SK-N-SH (cell line): Measurements from ENCODE around the gene TAS1R1. TPM values are rescaled to one million over a fixed set of nuclear protein-coding genes. Genes with fewer than 3 reads are reported as not detected.

Source experiments
- CTCF ChIA-PET: fragments of 300-600, 350-600 bp; formaldehyde crosslinking; extraction: SDS; loops from one replicate; lab custom pipeline; 2021; lab: Yijun Ruan, JAX
- POLR2A ChIA-PET: fragments of 350-600 bp; sonication (Branson Sonifier 250); formaldehyde crosslinking; extraction: SDS; loops from one replicate; lab custom pipeline; 2020; ENCODE audit warnings: antibody characterized with exemption, inconsistent platforms; lab: Yijun Ruan, JAX
- DNase-seq: peaks from one replicate; pipeline ENCODE4 v3.0.0; 2012
- H2AFZ ChIP-seq: fragments of 200-600 bp; sonication (generic); 2 replicates; pipeline ENCODE4 v1.8.1; 2016; ENCODE audit warnings: antibody characterized with exemption, mild to moderate bottlenecking, low read depth
- H3F3A ChIP-seq: fragments of 200-600 bp; sonication (generic); replicated peaks from 2 replicates; pipeline ENCODE3; 2016; ENCODE audit warnings: antibody characterized with exemption, mild to moderate bottlenecking; ENCODE audit not compliant: insufficient read depth
- H3K27ac ChIP-seq, 2 experiments: fragments of 200-500 bp in 1 of 2; fragments of 200-600 bp in 1 of 2; sonication (Bioruptor generic) in 1 of 2; sonication (generic), shearing (Covaris generic) in 1 of 2; 2 replicates each; pipeline versions ENCODE4 v1.5.1 to v1.6.1; 2014 to 2016; ENCODE audit warnings: low read depth in 2 of 2, inconsistent platforms in 1 of 2, low read length in 1 of 2, mild to moderate bottlenecking in 1 of 2, mixed read lengths in 1 of 2
- H3K27me3 ChIP-seq: fragments of 200-600 bp; sonication (generic), shearing (Covaris generic); 2 replicates; pipeline ENCODE4 v1.6.1; 2016; ENCODE audit warnings: mixed run types; ENCODE audit not compliant: insufficient read depth
- H3K36me3 ChIP-seq, 2 experiments: fragments of 200-500 bp in 1 of 2; fragments of 200-600 bp in 1 of 2; sonication (Bioruptor generic) in 1 of 2; sonication (generic) in 1 of 2; replicated peaks in 1 of 2; 2 replicates each; pipeline versions ENCODE3 to v1.5.1; 2014 to 2016; ENCODE audit warnings: low read length in 1 of 2, mild to moderate bottlenecking in 1 of 2; ENCODE audit not compliant: insufficient read depth in 2 of 2, control insufficient read depth in 1 of 2
- H3K4me1 ChIP-seq, 2 experiments: fragments of 200-500 bp in 1 of 2; fragments of 200-600 bp in 1 of 2; sonication (Bioruptor generic) in 1 of 2; sonication (generic), shearing (Covaris generic) in 1 of 2; 2 replicates each; pipeline versions ENCODE4 v1.5.1 to v1.6.1; 2014 to 2016; ENCODE audit warnings: low read depth in 1 of 2, low read length in 1 of 2, mixed run types in 1 of 2; ENCODE audit not compliant: insufficient read depth in 2 of 2, control insufficient read depth in 1 of 2
- H3K4me2 ChIP-seq: fragments of 200-600 bp; sonication (generic), shearing (Covaris generic); 2 replicates; pipeline ENCODE4 v1.6.1; 2017; ENCODE audit warnings: mixed run types
- H3K4me3 ChIP-seq, 2 experiments: fragments of 200-500 bp in 1 of 2; fragments of 200-600 bp in 1 of 2; sonication (Bioruptor generic) in 1 of 2; sonication (generic), shearing (Covaris generic) in 1 of 2; 2 replicates each; pipeline versions ENCODE4 v1.5.1 to v1.8.1; 2014 to 2016; ENCODE audit warnings: low read depth in 2 of 2, inconsistent platforms in 1 of 2, low read length in 1 of 2, mild to moderate bottlenecking in 1 of 2, mixed read lengths in 1 of 2, moderate library complexity in 1 of 2
- H3K79me2 ChIP-seq: fragments of 200-600 bp; sonication (generic); 2 replicates; pipeline ENCODE4 v1.8.1; 2017; ENCODE audit warnings: mild to moderate bottlenecking; ENCODE audit not compliant: insufficient read depth
- H3K9ac ChIP-seq: fragments of 200-600 bp; sonication (generic); 2 replicates; pipeline ENCODE4 v1.6.1; 2017; ENCODE audit warnings: mixed run types
- H3K9me2 ChIP-seq: fragments of 200-600 bp; sonication (generic); 2 replicates; pipeline ENCODE4 v1.6.1; 2017; ENCODE audit warnings: mixed run types
- H3K9me3 ChIP-seq: fragments of 200-600 bp; sonication (generic); 2 replicates; pipeline ENCODE4 v1.6.1; 2017; ENCODE audit warnings: mixed run types, mild to moderate bottlenecking, moderate library complexity
- H4K20me1 ChIP-seq: fragments of 200-600 bp; sonication (generic); 2 replicates; pipeline ENCODE4 v1.6.1; 2017; ENCODE audit warnings: mild to moderate bottlenecking, mixed run types; ENCODE audit not compliant: insufficient read depth
- GABPA ChIP-seq: IDR thresholded peaks from 2 replicates; pipeline ENCODE4 v1.4.0; 2012; ENCODE audit warnings: low read depth, mild to moderate bottlenecking
- MEF2A ChIP-seq: IDR thresholded peaks from 2 replicates; pipeline ENCODE4 v1.4.0; 2012; ENCODE audit warnings: low read depth, borderline replicate concordance
- NFIC ChIP-seq: IDR thresholded peaks from 2 replicates; pipeline ENCODE4 v1.4.0; 2012; ENCODE audit warnings: borderline replicate concordance
- RCOR1 ChIP-seq: fragments of 150-350 bp; IDR thresholded peaks from 2 replicates; pipeline ENCODE4 v1.6.1; 2017; ENCODE audit warnings: antibody characterized with exemption, low read length
- RXRA ChIP-seq: IDR thresholded peaks from 2 replicates; pipeline ENCODE4 v1.4.0; 2012; ENCODE audit warnings: low read depth, mild to moderate bottlenecking, borderline replicate concordance
- SMC3 ChIP-seq: IDR thresholded peaks from 2 replicates; pipeline ENCODE4 v1.6.1; 2012; ENCODE audit warnings: low read depth, low read length, improper control_type of control experiment
- TAF1 ChIP-seq: IDR thresholded peaks from 2 replicates; pipeline ENCODE4 v1.6.1; 2012; ENCODE audit warnings: low read depth, mild to moderate bottlenecking, low read length, moderate library complexity, borderline replicate concordance
- TEAD4 ChIP-seq: IDR thresholded peaks from 2 replicates; pipeline ENCODE4 v1.4.0; 2012; ENCODE audit warnings: mild to moderate bottlenecking, borderline replicate concordance; ENCODE audit not compliant: insufficient read depth
- YY1 ChIP-seq: IDR thresholded peaks from 2 replicates; pipeline ENCODE4 v1.4.0; 2012; ENCODE audit warnings: low read depth, mild to moderate bottlenecking
- WGBS: methylation state at CpG from one replicate; pipeline ENCODE4 v1.1.6; 2017; ENCODE audit warnings: low lambda C conversion rate; 5-methylcytosine and 5-hydroxymethylcytosine counted together
- polyA plus RNA-seq, 3 experiments: library from polyadenylated mRNA; depleted of rRNA; stranded (reverse); fragments of >200 nt; gene quantifications; 2 replicates each; pipeline ENCODE4 v1.2.3, GENCODE V29; 2012
- TF ChIP-seq, protein P1 (sequence below): IDR thresholded peaks from 2 replicates; pipeline ENCODE4 v1.4.0; 2012; ENCODE audit warnings: low read depth, borderline replicate concordance
- TF ChIP-seq, protein P2 (sequence below): IDR thresholded peaks from 2 replicates; pipeline ENCODE4 v1.4.0; 2012; ENCODE audit warnings: low read depth, borderline replicate concordance
- TF ChIP-seq, protein P3 (sequence below): IDR thresholded peaks from 2 replicates; pipeline ENCODE4; 2012
- TF ChIP-seq, protein P4 (sequence below): fragments of 150-350 bp; IDR thresholded peaks from 2 replicates; pipeline ENCODE4 v1.6.1; 2016; ENCODE audit warnings: mild to moderate bottlenecking, low read depth, low read length

Gene TAS1R1
- polyA plus RNA-seq, 1 of the 3 experiments (the other 2 are of a cell fraction) = not detected

DNA sequence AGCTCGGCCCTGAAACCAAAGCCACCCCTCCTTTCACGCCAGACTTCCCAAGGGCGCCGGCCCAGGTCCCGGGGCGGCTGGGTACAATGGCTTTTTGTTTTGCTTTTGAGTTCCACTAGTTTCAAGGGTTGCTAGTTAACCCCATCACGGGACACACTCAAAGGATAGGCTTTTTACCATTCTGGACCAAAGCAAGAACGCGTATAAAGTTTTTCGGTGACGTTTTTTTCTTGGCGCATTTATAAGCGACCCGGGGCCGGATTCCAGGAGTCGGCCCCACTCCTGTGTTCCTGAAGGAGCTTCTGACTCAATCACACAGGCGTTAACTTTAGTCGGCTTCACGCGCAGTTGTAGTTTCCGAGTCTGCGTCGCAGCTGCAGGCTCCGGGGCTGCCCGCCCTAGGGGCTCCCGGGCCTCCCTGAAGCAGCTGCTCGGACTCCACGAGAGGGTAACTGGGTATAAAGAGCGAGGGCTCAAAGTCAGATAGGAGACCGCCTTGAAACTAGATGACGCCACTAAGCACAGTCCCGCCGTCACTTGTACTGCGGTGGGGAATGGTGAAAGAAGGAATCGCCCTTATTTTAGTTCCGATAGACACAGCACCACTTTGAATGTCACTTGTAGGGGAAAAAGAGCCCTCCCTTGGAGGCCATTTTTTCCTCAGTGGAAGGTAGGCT, 48.3 kb downstream of the TAS1R1 start:
- Histone ChIP-seq H3K4me3 (peak overlapping the region; percentile 73 to 76), H3K27ac (peak overlapping the region; percentile 29 to 65; a peak in 3 of 4 replicates), H3F3A (peaks cover 14% of the 10 kb centered on the region), H3K4me1 (peaks cover 10 to 26% of the 10 kb centered on the region in 2 experiments; a peak in 2 of 4 replicates), H2AFZ (peak overlapping the region; percentile 86), H3K9me2 (no peaks in the 10 kb centered on the region), H3K4me2 (peak overlapping the region; percentile 81), H3K79me2 (peaks cover 37% of the 10 kb centered on the region), H3K9me3 (no peaks in the 10 kb centered on the region), H3K36me3 (peaks cover 0 to 5% of the 10 kb centered on the region in 2 experiments), H4K20me1 (peaks cover 9% of the 10 kb centered on the region; the same call in 1 of the 2 replicates), H3K27me3 (no peaks in the 10 kb centered on the region), H3K9ac (peak overlapping the region; percentile 65; the same call in 1 of the 2 replicates)
- 78% methylated on average over 29 of the region's 36 CpGs for WGBS
- TF ChIP-seq TAF1 (no peak), SMC3 (no peak), NFIC (no peak)
- TF ChIP-seq, protein P1, sequence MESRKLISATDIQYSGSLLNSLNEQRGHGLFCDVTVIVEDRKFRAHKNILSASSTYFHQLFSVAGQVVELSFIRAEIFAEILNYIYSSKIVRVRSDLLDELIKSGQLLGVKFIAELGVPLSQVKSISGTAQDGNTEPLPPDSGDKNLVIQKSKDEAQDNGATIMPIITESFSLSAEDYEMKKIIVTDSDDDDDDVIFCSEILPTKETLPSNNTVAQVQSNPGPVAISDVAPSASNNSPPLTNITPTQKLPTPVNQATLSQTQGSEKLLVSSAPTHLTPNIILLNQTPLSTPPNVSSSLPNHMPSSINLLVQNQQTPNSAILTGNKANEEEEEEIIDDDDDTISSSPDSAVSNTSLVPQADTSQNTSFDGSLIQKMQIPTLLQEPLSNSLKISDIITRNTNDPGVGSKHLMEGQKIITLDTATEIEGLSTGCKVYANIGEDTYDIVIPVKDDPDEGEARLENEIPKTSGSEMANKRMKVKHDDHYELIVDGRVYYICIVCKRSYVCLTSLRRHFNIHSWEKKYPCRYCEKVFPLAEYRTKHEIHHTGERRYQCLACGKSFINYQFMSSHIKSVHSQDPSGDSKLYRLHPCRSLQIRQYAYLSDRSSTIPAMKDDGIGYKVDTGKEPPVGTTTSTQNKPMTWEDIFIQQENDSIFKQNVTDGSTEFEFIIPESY = no peak
- TF ChIP-seq, protein P2, sequence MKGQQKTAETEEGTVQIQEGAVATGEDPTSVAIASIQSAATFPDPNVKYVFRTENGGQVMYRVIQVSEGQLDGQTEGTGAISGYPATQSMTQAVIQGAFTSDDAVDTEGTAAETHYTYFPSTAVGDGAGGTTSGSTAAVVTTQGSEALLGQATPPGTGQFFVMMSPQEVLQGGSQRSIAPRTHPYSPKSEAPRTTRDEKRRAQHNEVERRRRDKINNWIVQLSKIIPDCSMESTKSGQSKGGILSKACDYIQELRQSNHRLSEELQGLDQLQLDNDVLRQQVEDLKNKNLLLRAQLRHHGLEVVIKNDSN = no peak
- ChIA-PET POLR2A (interaction anchor here (0.6 kb wide), 1 partner anchor 9 kb away, joined by 3 read pairs; no protein-coding TSS in a partner anchor), CTCF (interaction anchor here (0.9 to 4.0 kb wide), 9 partner anchors 10 to 128 kb away, joined by 3 to 19 read pairs (median 3); partner anchors contain the start of genes NOL9, PHF13 and TAS1R1)
- DNase-seq = no peak

DNA sequence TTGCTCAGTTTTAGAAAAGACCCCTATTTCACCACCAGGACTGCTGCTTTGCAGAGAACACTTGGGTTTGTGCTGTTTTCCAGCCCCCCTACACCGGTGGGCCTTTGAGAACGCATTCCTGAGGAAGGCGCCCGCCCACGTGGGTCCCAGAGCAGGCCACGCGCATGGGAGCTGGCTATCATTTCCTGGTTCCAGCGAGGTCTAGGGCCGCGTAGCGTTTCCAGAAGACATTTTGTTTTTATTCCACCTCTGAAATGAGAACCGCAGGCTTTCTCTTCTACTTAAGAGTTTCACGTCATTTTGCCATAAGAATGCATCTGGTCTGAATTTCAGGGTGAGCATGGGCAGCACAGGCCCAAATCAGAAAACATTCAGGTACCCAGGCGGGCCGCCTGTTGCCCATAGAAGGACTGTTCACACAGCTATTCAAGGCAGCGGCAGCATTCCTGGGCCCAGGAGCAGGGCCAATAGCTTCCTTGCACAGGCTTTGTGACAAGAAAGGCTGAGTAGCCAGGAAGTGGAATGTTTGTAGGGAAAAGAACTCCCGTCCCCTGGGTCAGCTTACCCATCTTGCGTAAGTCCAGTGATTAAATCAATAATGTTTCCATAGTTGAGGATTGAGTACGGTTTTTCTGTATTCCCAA, 48.9 kb downstream of the TAS1R1 start:
- Histone ChIP-seq H3K9me2 (no peaks in the 10 kb centered on the region), H3K9ac (no peak overlapping the region), H3K9me3 (no peaks in the 10 kb centered on the region), H2AFZ (no peak overlapping the region), H4K20me1 (peaks cover 9% of the 10 kb centered on the region; the same call in 1 of the 2 replicates), H3K27me3 (no peaks in the 10 kb centered on the region), H3K79me2 (peaks cover 30% of the 10 kb centered on the region), H3K36me3 (peaks cover 0 to 4% of the 10 kb centered on the region in 2 experiments), H3K4me2 (no peak overlapping the region), H3K4me1 (peaks cover 10 to 26% of the 10 kb centered on the region in 2 experiments; a peak in 2 of 4 replicates), H3K4me3 (no peak overlapping the region), H3K27ac (no peak overlapping the region), H3F3A (peaks cover 14% of the 10 kb centered on the region)
- ChIA-PET CTCF (interaction anchor here (0.9 to 4.0 kb wide), 6 partner anchors 10 to 128 kb away, joined by 3 to 19 read pairs (median 4); partner anchors contain the start of genes NOL9, PHF13 and TAS1R1), POLR2A (no interaction called here)
- no peak for TF ChIP-seq NFIC
- no peak for TF ChIP-seq RXRA
- TF ChIP-seq, protein P3, sequence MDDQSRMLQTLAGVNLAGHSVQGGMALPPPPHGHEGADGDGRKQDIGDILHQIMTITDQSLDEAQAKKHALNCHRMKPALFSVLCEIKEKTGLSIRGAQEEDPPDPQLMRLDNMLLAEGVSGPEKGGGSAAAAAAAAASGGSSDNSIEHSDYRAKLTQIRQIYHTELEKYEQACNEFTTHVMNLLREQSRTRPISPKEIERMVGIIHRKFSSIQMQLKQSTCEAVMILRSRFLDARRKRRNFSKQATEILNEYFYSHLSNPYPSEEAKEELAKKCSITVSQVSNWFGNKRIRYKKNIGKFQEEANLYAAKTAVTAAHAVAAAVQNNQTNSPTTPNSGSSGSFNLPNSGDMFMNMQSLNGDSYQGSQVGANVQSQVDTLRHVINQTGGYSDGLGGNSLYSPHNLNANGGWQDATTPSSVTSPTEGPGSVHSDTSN = no peak
- TF ChIP-seq RCOR1 = no peak
- no peak for TF ChIP-seq TEAD4
- no peak for TF ChIP-seq YY1
- TF ChIP-seq, protein P4, sequence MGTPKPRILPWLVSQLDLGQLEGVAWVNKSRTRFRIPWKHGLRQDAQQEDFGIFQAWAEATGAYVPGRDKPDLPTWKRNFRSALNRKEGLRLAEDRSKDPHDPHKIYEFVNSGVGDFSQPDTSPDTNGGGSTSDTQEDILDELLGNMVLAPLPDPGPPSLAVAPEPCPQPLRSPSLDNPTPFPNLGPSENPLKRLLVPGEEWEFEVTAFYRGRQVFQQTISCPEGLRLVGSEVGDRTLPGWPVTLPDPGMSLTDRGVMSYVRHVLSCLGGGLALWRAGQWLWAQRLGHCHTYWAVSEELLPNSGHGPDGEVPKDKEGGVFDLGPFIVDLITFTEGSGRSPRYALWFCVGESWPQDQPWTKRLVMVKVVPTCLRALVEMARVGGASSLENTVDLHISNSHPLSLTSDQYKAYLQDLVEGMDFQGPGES = no peak
- TF ChIP-seq MEF2A = no peak
- no peak for TF ChIP-seq GABPA
- 95% methylated on average over 19 of the region's 19 CpGs for WGBS
- DNase-seq = no peak
